ENCODE measurements around the gene SNX10. TPM values are rescaled to one million over a fixed set of nuclear protein-coding genes. Genes with fewer than 3 reads are reported as not detected.
A peak's percentile ranks its signal among the peaks of the same experiment; 100 is the strongest.

SNX10 gene
- total RNA-seq, 5 donors from 2014 or later (not counting 1 experiment from before 2014, with no cell fraction given): 5.7 to 8.8 (median 7.8) TPM

DNA sequence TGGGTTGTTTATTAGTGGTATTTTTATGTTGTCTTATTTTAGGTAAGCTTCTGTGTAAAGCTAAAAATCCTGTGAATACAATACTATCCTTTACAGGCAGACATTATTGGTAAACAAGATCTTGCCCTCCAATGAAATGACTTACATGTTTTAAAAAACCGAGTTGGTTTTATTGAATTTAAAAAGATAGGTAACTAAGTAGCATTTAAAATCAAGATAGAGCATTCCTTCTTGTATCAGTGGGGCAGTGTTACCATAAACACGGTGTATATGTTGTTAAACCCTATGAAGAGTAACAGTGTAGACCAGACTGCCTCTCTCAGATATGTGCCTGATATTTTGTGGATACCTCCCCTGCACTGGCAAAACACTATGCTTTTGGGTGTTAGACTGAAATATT lies 81.0 kb downstream of the SNX10 start:
- Histone ChIP-seq H3K27me3 (replicated peaks in 1 of 2; ENCODE audit: control insufficient read depth in 2 of 2, extremely low read depth in 1 of 2, insufficient read depth in 2 of 2, low read length in 1 of 2) (peaks cover 0 to 16% of the 10 kb centered on the region in 2 experiments), H3K9me3 (no peaks in the 10 kb centered on the region), H3K4me3 (ENCODE audit: control insufficient read depth in 1 of 2, extremely low read depth in 1 of 2, low read length in 1 of 2) (no peak overlapping the region), H3K4me1 (ENCODE audit: control insufficient read depth in 1 of 2, extremely low read depth in 1 of 2, insufficient read depth in 2 of 2, low read length in 2 of 2) (peaks cover 9 to 14% of the 10 kb centered on the region in 2 experiments), H3K27ac (ENCODE audit: low read length) (no peak overlapping the region), H3K36me3 (ENCODE audit: control insufficient read depth in 2 of 2, extremely low read depth in 1 of 2, insufficient read depth in 1 of 2, low read length in 1 of 2) (no peaks in the 10 kb centered on the region)
- H3K27ac Mint-ChIP-seq: no peak overlapping the region
- no peak for DNase-seq
- H3K27me3 Mint-ChIP-seq: peaks cover 9 to 29% of the 10 kb centered on the region in 2 donors
- no peaks in the 10 kb centered on the region for H3K9me3 Mint-ChIP-seq
- ATAC-seq (replicated peaks in 1 of 4): no peak
- no peak overlapping the region for H3K4me3 Mint-ChIP-seq
- H3K36me3 Mint-ChIP-seq: peaks cover 15% of the 10 kb centered on the region
- ChIA-PET CTCF (interaction anchor here (1.1 to 2.0 kb wide), 4 partner anchors 294 to 789 kb away, joined by 3 to 11 read pairs (median 4); no protein-coding TSS in a partner anchor), POLR2A (interaction anchor here in 1 of 2 donors (0.9 kb wide), 1 partner anchor 284 kb away, joined by 3 read pairs; no protein-coding TSS in a partner anchor)
- peaks cover 6 to 13% (median 13%) of the 10 kb centered on the region in 3 donors for H3K4me1 Mint-ChIP-seq
- WGBS (ENCODE audit: insufficient coverage): 100% methylated on average over 1 of the region's 2 CpGs

DNA sequence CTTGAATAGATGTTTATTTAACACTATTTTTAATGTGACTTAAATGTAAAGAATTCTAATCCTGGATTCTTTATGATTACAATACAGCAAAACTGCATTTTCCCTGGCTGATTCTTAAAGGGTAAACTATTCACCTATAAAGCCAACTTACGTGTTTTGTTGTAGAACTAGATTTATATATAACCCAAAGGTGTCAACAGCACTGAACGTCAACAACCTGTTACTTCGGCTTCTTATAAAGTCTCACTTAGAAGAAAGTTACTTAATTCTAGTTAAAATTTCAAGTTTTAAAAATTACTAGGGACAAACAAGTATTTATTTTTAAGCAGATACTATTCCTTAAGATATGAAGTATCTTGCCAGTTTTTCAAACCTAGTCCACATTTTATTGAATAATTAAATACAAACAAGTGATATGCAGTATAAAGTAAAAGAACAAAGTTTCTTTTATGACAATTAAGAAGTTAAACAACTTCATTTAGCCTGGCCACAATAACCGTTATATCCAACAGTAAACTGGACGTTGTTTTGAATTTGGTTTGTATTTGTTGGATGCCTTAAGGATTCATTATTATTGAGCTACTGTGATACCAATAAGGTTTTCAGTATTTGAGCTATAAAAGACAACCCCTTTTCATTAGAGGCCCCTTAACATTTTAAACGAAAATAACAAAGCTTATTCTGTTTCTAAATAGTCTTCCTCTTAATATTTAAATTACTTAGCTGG lies 83.1 kb downstream of the SNX10 start:
- H3K4me3 Mint-ChIP-seq: no peak overlapping the region
- Histone ChIP-seq H3K36me3 (ENCODE audit: control insufficient read depth in 2 of 2, extremely low read depth in 1 of 2, insufficient read depth in 1 of 2, low read length in 1 of 2) (no peaks in the 10 kb centered on the region), H3K4me1 (ENCODE audit: control insufficient read depth in 1 of 2, extremely low read depth in 1 of 2, insufficient read depth in 2 of 2, low read length in 2 of 2) (peaks cover 6 to 14% of the 10 kb centered on the region in 2 experiments), H3K27me3 (replicated peaks in 1 of 2; ENCODE audit: control insufficient read depth in 2 of 2, extremely low read depth in 1 of 2, insufficient read depth in 2 of 2, low read length in 1 of 2) (peaks cover 0 to 16% of the 10 kb centered on the region in 2 experiments), H3K4me3 (ENCODE audit: control insufficient read depth in 1 of 2, extremely low read depth in 1 of 2, low read length in 1 of 2) (no peak overlapping the region), H3K27ac (ENCODE audit: low read length) (no peak overlapping the region), H3K9me3 (no peaks in the 10 kb centered on the region)
- peaks cover 15% of the 10 kb centered on the region for H3K36me3 Mint-ChIP-seq
- no peak overlapping the region for H3K27ac Mint-ChIP-seq
- ChIA-PET POLR2A (interaction anchor here in 1 of 2 donors (0.6 kb wide), 1 partner anchor 422 kb away, joined by 3 read pairs; no protein-coding TSS in a partner anchor), CTCF (interaction anchor here (0.5 to 2.2 kb wide), 16 partner anchors 9 to 786 kb away, joined by 3 to 12 read pairs (median 4); no protein-coding TSS in a partner anchor)
- no peaks in the 10 kb centered on the region for H3K9me3 Mint-ChIP-seq
- H3K4me1 Mint-ChIP-seq: peaks cover 6 to 12% (median 10%) of the 10 kb centered on the region in 3 donors
- H3K27me3 Mint-ChIP-seq: peaks cover 25 to 41% of the 10 kb centered on the region in 2 donors
- no peak for ATAC-seq (replicated peaks in 1 of 4)
- no peak for DNase-seq
- no CpG with 5 or more reads among the region's 6 CpGs for WGBS (ENCODE audit: insufficient coverage)

DNA sequence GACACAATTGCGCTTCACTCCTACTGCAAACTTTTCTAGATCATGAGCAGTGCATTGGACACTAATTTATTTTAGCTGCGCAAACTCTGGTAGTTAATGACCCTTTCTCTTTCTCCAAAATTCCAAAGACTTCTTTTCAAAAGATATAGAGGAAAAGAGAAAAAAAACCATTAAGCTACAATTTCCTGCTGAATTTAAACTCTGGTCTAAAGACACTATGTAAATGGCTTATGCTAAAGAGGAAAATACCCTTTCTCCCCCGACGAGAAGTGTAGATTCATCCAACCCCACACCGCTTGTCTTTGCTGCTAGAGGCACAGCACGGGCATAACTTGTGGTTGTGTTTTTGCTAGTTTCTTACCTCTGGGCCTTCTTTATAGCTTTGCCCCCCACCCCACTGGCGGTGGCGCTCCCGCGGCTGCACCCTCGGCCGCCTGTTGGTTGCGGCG lies 84.1 kb downstream of the SNX10 start:
- Histone ChIP-seq H3K27ac (ENCODE audit: low read length) (no peak overlapping the region), H3K9me3 (no peaks in the 10 kb centered on the region), H3K4me1 (ENCODE audit: control insufficient read depth in 1 of 2, extremely low read depth in 1 of 2, insufficient read depth in 2 of 2, low read length in 2 of 2) (peaks cover 0 to 14% of the 10 kb centered on the region in 2 experiments), H3K27me3 (replicated peaks in 1 of 2; ENCODE audit: control insufficient read depth in 2 of 2, extremely low read depth in 1 of 2, insufficient read depth in 2 of 2, low read length in 1 of 2) (peaks cover 0 to 16% of the 10 kb centered on the region in 2 experiments), H3K4me3 (ENCODE audit: control insufficient read depth in 1 of 2, extremely low read depth in 1 of 2, low read length in 1 of 2) (peak overlapping the region in 1 of 2 donors; percentile 74), H3K36me3 (ENCODE audit: control insufficient read depth in 2 of 2, extremely low read depth in 1 of 2, insufficient read depth in 1 of 2, low read length in 1 of 2) (no peaks in the 10 kb centered on the region)
- Mint-ChIP-seq H3K4me3 (peak overlapping the region; percentile 58 to 78 (median 67)), H3K36me3 (peaks cover 15% of the 10 kb centered on the region), H3K9me3 (no peaks in the 10 kb centered on the region), H3K4me1 (peaks cover 2 to 6% (median 6%) of the 10 kb centered on the region in 3 donors), H3K27ac (no peak overlapping the region), H3K27me3 (peaks cover 25 to 39% of the 10 kb centered on the region in 2 donors)
- ATAC-seq (replicated peaks in 1 of 4): peak in 3 of 4 experiments; percentile 10 to 22 (median 13)
- ChIA-PET POLR2A (no interaction called here), CTCF (interaction anchor here (0.8 to 2.2 kb wide), 11 partner anchors 9 to 786 kb away, joined by 3 to 12 read pairs (median 4); no protein-coding TSS in a partner anchor)
- 0% methylated on average over 8 of the region's 14 CpGs for WGBS (ENCODE audit: insufficient coverage)
- peak in 4 of 35 experiments; percentile 1 to 37 (median 4) for DNase-seq

DNA sequence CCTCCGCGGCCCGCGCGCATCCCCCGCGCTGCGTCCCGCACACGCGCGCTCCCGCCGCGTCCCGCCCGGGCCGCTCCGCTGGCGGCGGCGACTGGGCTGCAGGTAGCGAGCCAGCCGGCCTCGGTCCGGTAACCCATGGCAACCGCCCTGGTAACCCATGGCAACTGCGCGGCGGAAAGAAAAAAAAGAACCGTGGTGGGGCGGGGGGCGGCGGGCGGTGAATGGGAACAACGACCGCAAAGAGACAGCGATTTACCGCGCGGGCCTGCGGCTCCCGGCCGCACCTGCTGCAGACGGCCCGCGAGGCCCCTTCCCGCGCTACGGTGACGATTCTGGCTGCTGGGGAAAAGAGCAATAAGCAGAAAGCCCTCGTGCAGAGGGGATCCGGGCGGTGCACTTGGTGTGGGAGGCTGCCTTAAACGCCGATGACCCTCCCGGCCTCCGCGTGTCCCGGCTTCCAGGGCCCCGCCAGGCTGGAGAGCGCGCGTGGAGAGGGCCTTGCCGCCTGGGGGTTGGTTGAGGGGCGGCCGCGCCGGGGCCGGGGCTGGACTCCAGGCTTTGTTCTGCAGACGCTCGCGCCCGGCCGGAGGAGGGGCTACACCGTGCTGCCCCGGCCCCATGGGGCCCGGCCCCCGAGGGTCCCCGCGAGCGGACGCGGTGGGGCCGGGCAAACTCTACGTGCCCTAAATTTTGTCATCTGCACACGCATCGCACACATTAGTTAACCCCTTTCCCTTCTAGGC lies 84.7 kb downstream of the SNX10 start:
- Histone ChIP-seq H3K36me3 (ENCODE audit: control insufficient read depth in 2 of 2, extremely low read depth in 1 of 2, insufficient read depth in 1 of 2, low read length in 1 of 2) (no peaks in the 10 kb centered on the region), H3K27me3 (replicated peaks in 1 of 2; ENCODE audit: control insufficient read depth in 2 of 2, extremely low read depth in 1 of 2, insufficient read depth in 2 of 2, low read length in 1 of 2) (peaks cover 0 to 16% of the 10 kb centered on the region in 2 experiments), H3K27ac (ENCODE audit: low read length) (no peak overlapping the region), H3K9me3 (no peaks in the 10 kb centered on the region), H3K4me3 (ENCODE audit: control insufficient read depth in 1 of 2, extremely low read depth in 1 of 2, low read length in 1 of 2) (peak overlapping the region; percentile 56 to 74), H3K4me1 (ENCODE audit: control insufficient read depth in 1 of 2, extremely low read depth in 1 of 2, insufficient read depth in 2 of 2, low read length in 2 of 2) (peaks cover 0 to 14% of the 10 kb centered on the region in 2 experiments)
- H3K4me3 Mint-ChIP-seq: peak overlapping the region; percentile 71 to 80 (median 78)
- POLR2A ChIA-PET: no interaction called here
- H3K27me3 Mint-ChIP-seq: peaks cover 25 to 39% of the 10 kb centered on the region in 2 donors
- WGBS (ENCODE audit: insufficient coverage): under 1% methylated on average over 76 of the region's 88 CpGs
- peaks cover 2 to 6% (median 6%) of the 10 kb centered on the region in 3 donors for H3K4me1 Mint-ChIP-seq
- H3K36me3 Mint-ChIP-seq: peaks cover 15% of the 10 kb centered on the region
- ATAC-seq (replicated peaks in 1 of 4) (peak; percentile 46 to 53 (median 50)), DNase-seq (peak in 12 of 35 experiments; percentile 2 to 49 (median 24))
- CTCF ChIA-PET: interaction anchor here (0.7 to 1.6 kb wide), 6 partner anchors 8 to 785 kb away, joined by 3 to 7 read pairs (median 4); no protein-coding TSS in a partner anchor
- no peaks in the 10 kb centered on the region for H3K9me3 Mint-ChIP-seq
- no peak overlapping the region for H3K27ac Mint-ChIP-seq

DNA sequence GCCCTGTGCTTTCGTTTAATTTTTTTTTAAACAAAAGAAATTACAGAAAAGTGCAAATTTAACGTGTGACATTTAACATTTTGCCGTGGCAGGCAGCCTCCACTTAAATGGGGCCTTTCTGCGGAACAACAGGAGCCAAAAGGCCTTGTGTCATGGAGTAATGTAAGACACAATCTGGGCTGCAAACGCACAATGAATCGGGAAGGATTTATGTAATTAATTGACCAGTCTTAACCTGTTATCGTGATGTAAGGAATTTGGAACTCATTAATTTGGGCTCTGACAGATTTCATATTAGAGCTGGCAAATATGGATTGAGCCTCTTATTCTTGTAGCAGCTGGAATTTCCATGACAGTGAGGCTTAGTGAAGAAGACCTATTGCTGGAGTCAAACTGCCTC lies 86.4 kb downstream of the SNX10 start:
- no peak overlapping the region for H3K4me3 ChIP-seq (ENCODE audit: control insufficient read depth in 1 of 2, extremely low read depth in 1 of 2, low read length in 1 of 2)
- H3K4me1 ChIP-seq (ENCODE audit: control insufficient read depth in 1 of 2, extremely low read depth in 1 of 2, insufficient read depth in 2 of 2, low read length in 2 of 2): peaks cover 0 to 14% of the 10 kb centered on the region in 2 experiments
- H3K4me3 Mint-ChIP-seq: no peak overlapping the region
- CTCF ChIA-PET: interaction anchor here (0.5 to 1.9 kb wide), 6 partner anchors 8 to 1639 kb away, joined by 3 to 10 read pairs (median 4); no protein-coding TSS in a partner anchor
- no peak for ATAC-seq (replicated peaks in 1 of 4)
- peaks cover 32 to 34% of the 10 kb centered on the region in 2 donors for H3K27me3 Mint-ChIP-seq
- no peak overlapping the region for H3K27ac ChIP-seq (ENCODE audit: low read length)
- no peaks in the 10 kb centered on the region for H3K9me3 Mint-ChIP-seq
- H3K27me3 ChIP-seq (replicated peaks in 1 of 2; ENCODE audit: control insufficient read depth in 2 of 2, extremely low read depth in 1 of 2, insufficient read depth in 2 of 2, low read length in 1 of 2): peaks cover 0 to 16% of the 10 kb centered on the region in 2 experiments
- H3K4me1 Mint-ChIP-seq: peaks cover 2 to 6% (median 6%) of the 10 kb centered on the region in 3 donors
- peaks cover 3% of the 10 kb centered on the region for H3K36me3 Mint-ChIP-seq
- DNase-seq: no peak
- POLR2A ChIA-PET: no interaction called here
- H3K27ac Mint-ChIP-seq: no peak overlapping the region
- H3K9me3 ChIP-seq: no peaks in the 10 kb centered on the region
- H3K36me3 ChIP-seq (ENCODE audit: control insufficient read depth in 2 of 2, extremely low read depth in 1 of 2, insufficient read depth in 1 of 2, low read length in 1 of 2): no peaks in the 10 kb centered on the region
- WGBS (ENCODE audit: insufficient coverage): 99% methylated on average over 7 of the region's 7 CpGs
